HG02885 (cell line): ENCODE measurements around the gene MIXL1.
"Not testable (repeated sequence)": the region's sequence is repeated elsewhere in the genome, so short reads cannot be mapped to it uniquely, and the experiment has no call there.

Source experiments
- ATAC-seq: cut with Tn5 transposase; IDR thresholded peaks from one replicate; pipeline ENCODE4 v1.9.1; 2021; ENCODE audit warnings: mild to moderate bottlenecking; ENCODE audit not compliant: unreplicated experiment, poor library complexity

The MIXL1 gene

GRCh38 chr1:226272233-226272902 is 48.9 kb downstream of the MIXL1 start:
- not testable (repeated sequence) for ATAC-seq

GRCh38 chr1:226274138-226274537 is 50.7 kb downstream of the MIXL1 start:
- ATAC-seq: no peak

- no peak for ATAC-seq
Measured at GRCh38 chr1:226276077-226276682, 52.7 kb downstream of the MIXL1 start.
